ENCODE data around the gene DNAH8.

DNAH8 gene

DNA sequence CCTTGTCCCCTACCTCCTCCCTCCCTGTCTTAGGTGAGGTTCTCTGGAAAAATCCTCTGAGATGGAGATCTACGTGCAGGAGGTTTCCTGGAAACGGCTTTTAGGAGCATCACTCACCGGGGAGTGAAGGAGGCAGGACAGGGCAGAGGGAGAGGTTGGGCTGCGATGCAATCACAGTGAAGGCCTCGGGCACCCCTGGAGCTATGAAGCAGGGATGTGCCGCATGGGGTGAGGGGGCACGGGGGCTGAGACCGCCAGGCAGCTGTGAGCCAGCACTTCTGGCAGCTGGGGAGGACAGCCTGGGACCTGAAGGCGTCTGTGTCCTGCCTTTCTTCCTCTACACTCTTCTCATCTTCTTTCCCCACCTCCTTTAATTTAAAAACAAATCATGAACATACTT lies 320.6 kb downstream of the DNAH8 start:
- DNase-seq (ENCODE audit: low read depth): no peak
- H3K4me3 ChIP-seq (ENCODE audit: low read depth, low read length): no peak overlapping the region

DNA sequence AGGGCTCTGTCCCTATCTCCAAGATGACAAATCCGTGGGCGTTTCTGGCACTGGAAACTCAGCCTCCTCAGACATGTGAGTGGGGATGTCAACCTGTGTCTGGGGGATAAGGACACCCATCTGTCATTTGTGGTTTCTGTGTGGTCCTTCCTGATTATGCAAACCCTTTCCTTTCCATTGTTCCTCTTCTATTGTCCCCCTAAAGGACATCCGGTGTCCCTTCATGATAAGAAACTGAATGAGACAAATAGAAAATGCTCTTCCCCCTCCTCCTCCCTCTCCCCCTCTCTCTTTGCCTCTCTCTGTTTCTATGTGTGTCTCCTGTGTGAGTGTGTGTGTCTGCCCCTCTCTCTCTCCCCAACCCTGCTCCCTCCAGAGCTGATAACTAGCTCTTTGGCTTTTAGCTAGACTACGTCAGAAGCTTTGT lies 322.0 kb downstream of the DNAH8 start:
- no peak for DNase-seq (ENCODE audit: low read depth)
- H3K4me3 ChIP-seq (ENCODE audit: low read depth, low read length): no peak overlapping the region

DNA sequence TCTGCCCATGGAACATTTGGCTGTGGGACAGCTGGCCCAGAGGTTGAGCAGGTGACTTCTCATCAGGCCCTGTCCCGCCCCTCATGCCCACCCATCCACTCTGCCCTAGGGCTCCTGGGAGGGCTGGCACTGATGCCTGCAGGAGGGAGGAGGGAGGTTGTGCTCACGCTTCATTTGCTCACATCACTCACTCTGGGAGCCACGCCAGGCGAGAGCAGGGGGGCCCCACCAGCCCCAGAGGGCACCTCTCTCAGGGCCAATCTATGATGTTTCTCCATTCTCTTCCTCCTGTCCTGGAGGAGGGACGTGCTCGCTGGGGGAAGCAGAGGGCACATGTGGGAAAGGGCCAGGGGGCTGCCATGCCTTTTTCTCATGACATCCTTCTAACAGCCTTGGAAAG lies 322.6 kb downstream of the DNAH8 start:
- DNase-seq (ENCODE audit: low read depth): no peak
- H3K4me3 ChIP-seq (ENCODE audit: low read depth, low read length): no peak overlapping the region

DNA sequence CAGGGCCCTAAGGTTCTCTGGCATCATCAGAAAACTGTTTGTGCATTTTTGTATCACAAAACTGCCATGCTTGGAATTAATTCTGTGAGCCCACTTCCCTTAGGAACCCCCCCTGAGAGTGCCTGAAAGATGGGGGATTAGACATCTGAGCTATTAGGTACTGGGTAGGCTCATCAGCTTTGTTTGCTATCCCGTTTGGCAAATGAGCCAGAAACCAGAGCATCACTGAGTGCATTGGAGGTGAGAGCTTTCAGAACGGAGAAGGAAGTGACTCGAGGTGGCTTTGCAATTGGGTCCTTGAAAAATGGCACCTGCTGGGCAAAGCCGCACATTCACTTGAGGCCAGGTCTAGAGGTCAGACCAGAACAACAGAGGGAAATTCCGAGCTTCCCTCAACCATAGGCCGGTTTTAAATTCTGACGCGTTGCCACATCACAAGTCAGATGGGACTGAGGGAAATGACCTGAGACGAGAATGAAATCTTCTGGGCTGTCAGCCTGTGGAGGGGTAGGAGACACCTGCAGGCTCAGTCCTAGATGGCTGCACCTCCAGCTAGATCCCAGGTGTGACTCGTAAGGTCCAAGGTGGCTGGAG lies 325.1 kb downstream of the DNAH8 start:
- no peak for DNase-seq (ENCODE audit: low read depth)
- no peak overlapping the region for H3K4me3 ChIP-seq (ENCODE audit: low read depth, low read length)

DNA sequence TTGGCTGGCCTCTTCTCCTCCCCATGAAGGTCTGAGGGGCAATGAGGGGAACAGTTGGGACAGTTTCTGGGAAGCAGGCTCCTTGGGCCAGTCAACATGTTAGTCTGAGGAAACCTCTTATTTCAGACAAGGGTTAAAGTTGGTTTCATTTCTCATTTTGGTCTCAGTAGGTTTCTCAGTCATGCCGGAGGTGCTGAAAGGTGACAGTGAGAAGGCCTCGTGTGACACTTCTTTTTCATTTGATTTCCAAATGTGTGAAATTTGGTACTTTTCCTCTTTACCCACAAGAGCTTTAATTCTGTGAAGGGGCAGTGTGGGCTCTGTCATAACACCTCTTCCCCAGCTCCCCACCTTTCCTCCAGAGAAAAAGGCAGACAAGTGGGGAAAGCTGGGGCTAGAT lies 326.0 kb downstream of the DNAH8 start:
- DNase-seq (ENCODE audit: low read depth): no peak

DNA sequence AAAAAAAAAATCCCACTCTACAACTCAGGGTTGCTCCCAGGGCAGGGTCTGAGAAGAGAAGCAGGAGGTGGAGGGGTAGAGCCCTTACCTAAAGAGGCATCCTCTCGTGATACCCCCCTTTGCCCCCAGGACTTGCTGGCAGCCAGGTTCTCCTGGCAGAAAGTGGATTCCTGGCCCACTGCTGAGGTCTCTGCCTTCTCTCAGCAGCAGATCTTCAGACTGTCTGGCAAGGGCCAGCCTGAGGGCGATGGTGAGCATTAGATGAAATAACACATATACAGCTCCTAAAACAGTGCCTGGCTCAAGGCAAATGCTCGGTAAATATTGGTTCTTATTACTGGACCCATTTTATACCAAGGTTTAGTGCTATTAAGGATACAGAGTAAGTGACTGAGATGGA lies 328.7 kb downstream of the DNAH8 start:
- no peak overlapping the region for H3K4me3 ChIP-seq (ENCODE audit: low read depth, low read length)
- no peak for DNase-seq (ENCODE audit: low read depth)

More for the DNA sequence above, 326.0 kb downstream of the DNAH8 start:
- no peak overlapping the region for H3K4me3 ChIP-seq (ENCODE audit: low read depth, low read length)

DNA sequence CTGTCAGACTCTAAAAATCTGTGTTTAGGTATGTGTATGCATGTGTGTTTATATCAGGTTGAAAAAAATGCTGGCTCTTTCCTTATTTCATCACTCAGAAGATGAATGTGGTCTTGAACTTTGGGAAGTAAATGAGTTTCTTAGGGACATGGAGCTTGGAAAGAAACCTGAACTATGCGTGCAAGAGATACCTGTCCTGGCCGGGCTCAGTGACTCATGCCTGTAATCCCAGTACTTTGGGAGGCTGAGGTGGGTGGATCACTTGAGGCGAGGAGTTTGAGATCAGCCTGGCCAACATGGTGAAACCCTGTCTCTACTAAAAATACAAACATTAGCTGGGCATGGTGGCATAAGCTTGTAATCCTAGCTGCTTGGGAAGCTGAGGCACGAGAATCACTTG lies 329.1 kb downstream of the DNAH8 start:
- H3K4me3 ChIP-seq (ENCODE audit: low read depth, low read length): no peak overlapping the region
- DNase-seq (ENCODE audit: low read depth): no peak

DNA sequence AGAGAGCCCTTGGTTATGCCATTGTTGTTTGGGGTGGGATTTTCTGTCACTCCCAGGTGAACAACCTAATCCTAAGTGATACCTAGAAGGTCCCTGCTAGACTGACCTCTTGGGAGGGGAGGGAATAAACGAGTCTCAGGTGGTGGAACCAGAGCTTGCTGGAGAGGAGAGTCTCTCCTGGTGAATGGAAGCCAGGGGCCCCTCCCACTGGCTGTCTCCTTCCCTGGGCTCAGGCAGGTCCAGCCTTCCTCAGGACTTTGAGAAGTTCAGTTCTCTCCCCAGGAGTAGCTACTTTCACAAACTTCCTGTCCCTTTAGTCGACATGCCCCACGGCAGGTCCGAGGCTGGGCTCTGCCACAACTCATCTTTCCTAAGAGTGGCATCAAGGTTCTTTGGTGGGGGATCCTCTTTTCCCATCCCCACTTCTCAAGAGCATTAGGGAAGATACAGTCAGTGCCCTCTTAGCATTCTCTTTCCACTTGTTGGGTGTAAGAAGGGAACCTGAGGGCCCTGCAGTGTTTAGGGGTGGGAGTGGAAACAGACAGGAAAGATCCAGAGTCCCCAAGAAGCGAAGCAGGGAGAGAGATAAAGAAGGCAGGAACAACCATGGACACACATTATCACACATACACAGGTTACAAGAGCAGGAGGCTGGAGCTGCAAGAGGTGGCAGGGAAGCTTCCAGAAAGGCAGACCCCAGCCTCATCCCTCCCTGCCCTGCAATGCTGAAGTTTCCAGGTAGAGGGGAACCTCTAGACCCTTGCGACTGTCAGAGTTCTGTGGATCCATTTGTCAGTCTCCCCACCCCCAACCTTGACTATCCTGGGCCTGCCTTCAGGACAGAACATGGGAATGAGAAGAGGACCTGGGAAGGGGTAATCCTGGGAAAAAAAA lies 332.6 kb downstream of the DNAH8 start:
- no peak overlapping the region for H3K4me3 ChIP-seq (ENCODE audit: low read depth, low read length)
- DNase-seq (ENCODE audit: low read depth): no peak

DNA sequence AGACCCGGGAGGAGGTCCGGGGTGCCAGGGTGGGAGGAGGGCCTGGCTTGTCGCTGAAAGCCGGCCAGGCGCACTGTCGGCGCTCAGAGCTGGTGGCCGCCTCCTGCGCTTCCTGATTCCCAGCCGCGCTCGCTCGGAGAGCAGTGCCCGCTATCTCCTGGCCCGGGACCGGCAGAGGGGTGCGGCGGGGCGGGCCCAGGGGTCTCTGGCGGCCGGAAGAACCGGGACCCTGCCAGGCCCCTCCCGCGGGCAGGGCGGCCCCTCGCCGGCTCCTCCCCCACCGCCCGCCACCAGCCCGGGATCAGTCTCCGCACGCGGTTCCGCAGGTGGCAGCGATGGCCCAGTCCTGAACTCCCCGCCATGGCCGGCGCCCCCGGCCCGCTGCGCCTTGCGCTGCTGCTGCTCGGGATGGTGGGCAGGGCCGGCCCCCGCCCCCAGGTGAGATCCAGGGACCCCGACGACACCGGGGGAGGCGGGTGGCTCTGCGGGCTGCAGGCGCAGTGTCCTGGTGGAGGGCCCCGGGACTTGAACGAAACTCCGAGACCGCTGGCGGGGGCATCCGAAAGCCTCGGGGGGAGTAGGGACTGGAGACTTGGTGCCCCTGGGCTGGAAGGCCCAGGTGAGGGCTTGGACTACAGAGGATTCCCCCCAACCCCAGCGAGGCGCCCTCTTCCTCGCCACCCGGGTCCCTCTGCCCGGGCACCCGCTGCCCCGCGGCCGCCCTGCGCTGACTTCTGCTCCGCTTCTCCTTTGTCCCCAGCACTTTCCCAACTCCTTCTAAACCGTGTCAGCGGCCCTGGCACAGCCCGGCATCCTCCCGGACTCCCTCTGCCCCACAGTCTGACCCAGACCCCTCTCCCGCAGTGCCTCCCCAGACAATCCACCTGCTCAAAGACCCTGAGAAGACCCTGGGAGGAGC lies 333.6 kb downstream of the DNAH8 start, which contains the start of gene GLP1R:
Gene GLP1R, plus strand, starts transcription at position 301 of the 919 bp plus-strand sequence. Its CDS starts 60 bp downstream, at position 361.
- no peak for DNase-seq (ENCODE audit: low read depth)
- H3K4me3 ChIP-seq (ENCODE audit: low read depth, low read length): no peak within 1 kb of the TSS

DNA sequence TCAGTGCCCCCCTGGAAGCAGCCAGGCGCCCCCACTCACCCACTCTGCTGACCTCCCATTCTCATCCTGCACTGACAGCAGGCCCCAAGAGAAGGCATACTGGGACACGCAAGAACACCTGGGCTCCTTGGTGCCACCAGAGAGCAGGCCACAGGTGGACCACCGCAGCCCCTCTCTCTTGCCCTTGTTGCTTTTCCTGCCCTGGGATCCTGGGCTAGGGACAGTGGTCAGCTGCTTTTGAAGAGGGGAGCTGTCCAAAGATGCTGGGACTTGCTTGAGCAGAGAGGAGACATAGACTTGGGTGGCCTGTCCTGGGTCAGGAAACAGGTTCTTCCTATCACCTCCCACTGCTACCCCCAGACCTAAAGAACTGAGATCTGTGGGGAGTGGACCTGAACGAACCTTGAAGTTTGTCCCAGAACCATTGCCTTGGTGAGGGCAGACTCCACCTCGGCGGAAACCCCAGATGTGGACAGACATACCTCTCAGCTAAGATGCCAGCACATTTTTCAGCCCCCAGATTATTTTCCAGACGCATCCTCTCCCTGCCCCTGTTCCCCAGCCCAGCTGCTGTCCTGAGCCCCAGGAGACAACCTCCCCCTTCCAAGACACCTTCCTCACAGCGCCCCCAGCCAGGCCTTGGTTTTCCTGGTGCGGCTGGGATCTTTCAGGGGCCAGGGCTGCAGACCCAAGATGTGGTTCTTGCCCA lies 334.6 kb downstream of the DNAH8 start:
- no peak for DNase-seq (ENCODE audit: low read depth)

DNA sequence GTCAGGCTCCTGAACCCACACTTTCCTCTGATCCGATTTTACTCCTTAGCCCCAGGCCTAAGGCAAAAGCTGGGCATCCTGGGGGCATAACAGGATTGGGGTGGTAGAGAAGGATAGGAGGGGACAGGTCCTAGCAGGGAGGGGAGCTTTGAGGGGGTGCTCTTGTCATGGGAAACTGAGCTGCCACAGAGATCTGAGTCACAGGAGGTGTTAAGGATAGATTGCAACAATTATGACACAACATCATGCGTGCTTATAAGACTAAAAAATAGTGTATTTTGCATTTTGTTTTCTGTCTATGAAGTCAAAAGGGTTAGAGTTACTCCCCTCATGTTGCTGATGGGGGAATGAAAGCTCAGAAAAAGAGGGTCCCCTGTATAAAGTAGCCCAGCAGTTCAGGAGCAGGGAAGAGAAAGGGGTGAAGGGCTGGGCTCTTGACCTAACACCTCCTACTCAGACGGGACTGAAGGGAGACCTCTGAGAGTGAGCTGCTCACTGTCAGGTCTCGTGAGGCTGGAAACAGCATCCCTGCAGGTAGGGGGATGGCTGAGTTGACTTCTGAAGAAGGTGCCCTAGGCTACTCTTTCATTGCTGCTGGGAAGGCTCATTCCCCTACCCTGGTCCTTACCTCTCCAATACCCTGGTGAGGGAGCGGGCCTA lies 335.5 kb downstream of the DNAH8 start:
- no peak overlapping the region for H3K4me3 ChIP-seq (ENCODE audit: low read depth, low read length)
- DNase-seq (ENCODE audit: low read depth): no peak

More for the DNA sequence above, 334.6 kb downstream of the DNAH8 start:
- H3K4me3 ChIP-seq (ENCODE audit: low read depth, low read length): no peak overlapping the region

DNA sequence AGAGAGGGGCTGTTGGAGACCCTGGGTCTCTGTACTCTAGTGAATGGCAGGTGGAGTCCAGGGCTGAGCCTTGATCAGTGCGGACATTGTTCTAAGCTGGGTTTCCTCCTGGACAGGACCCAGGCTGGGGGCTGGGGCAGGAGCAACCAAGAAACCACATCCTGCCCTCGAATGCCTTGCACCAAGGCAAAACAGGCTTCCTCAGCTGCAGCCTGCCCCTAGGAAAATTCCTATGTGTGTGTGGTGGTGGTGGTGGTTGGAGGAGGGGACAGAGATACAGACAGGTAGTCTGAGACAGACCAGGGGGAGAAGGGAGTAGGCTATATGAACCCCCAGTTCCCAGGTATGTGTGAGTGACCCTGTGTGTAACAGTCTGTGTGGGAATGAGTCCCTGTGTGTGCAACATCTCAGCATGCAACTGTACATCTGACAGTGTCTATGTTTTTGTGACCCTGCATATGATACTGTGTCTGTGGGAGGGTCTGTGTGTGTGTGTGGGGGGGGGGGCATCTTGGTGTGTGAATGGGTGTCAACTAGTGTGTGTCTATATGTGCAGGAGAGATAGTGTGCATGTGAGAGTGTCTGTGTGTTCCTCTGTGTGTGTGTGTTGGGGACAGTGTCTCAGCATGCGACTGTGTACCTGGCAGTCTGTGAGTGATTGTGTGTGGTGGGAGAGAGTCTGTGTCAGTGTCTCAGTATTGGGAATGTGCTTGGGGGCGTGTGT lies 336.4 kb downstream of the DNAH8 start:
- DNase-seq (ENCODE audit: low read depth): no peak
- H3K4me3 ChIP-seq (ENCODE audit: low read depth, low read length): no peak overlapping the region

DNA sequence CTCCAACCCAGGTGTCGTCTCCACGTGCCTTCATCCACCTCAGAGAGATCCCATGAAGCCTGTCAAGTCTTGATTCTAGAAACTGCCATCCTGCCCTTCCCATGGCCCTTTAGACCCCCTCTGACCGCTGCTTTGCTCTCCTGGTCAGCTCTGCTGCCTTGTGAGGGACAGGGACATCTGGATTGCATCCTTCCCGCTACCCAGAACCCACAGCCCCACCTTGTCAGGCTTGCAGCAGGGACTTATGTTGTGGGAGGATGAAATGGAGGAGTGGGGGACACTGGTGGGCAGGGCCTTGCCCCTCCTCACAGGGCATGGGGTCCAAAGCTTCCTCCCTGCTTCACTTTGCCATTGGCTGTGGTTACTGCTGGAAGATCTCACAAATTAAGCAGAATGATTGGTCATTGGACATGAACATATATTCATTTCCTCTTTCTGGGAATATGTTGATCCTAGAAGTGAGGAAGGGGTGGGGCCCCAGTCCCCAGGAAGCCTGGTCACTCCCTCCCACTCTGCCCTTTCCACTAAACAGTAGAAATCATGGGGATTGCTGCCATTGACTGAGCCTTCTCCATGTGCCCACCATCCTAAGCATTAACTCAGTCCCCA lies 338.0 kb downstream of the DNAH8 start:
- no peak overlapping the region for H3K4me3 ChIP-seq (ENCODE audit: low read depth, low read length)
- no peak for DNase-seq (ENCODE audit: low read depth)

DNA sequence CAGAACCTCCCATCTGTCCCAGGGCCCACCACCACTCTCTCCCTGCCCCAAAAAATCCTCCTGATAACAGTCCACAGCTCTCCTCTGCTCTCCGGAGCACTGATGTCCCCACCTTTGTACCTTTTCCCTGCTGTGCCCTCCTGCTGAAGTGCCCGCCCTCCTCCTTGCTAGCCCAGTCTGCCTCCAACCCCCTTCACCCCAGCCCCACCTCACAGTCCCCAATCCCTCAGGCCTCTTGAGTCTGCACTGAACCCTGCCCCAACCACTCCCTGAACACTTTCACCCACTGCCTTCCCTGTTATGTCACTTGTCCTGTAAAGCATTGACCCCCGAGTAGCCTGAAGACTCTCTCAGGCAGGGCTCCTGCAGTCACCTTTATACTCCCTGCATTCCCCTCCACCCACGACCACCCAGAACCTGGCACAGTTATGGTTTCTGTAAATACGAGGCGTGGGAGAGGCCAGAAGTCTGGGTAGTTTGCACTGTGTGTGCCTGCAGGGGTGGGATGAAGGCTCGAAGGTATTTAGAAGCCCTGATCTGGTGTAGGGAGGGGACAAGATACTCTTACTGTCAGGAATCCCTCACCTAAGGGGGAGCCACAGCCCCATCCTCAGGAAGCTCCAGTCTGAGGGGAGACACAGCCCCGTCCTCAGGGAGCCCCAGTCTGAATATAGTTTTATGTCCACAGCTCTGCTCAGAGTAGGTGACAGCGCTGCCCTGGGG lies 338.9 kb downstream of the DNAH8 start:
- no peak for DNase-seq (ENCODE audit: low read depth)
- H3K4me3 ChIP-seq (ENCODE audit: low read depth, low read length): no peak overlapping the region

DNA sequence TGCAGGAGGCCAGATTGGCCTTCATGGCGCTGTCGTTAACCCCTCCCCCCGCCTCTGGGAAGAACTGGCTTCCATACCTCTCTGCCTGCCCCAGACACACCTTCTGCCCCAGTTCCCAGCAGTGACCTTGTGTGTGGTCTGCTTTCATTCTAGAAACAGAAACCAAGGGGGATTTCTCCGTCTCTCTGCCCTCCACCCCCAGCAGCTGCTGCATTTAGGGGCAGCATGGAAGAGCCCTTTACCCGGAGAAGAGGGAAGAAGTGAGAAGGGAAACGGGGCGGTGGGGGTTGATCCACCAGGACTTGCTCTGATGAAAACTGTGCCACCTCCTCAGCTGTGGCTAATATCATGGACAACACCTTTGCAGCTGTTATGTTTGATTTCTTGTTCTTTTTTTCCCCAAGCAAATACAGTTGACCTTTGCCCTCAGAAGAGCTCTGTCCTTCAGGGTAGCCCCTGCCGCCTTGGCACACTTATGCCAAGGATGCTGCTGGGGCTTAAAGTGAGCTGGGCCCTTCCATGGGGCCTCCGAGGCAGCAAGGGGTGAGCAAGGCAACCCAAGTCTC lies 339.5 kb downstream of the DNAH8 start:
- no peak for DNase-seq (ENCODE audit: low read depth)
- H3K4me3 ChIP-seq (ENCODE audit: low read depth, low read length): no peak overlapping the region

DNA sequence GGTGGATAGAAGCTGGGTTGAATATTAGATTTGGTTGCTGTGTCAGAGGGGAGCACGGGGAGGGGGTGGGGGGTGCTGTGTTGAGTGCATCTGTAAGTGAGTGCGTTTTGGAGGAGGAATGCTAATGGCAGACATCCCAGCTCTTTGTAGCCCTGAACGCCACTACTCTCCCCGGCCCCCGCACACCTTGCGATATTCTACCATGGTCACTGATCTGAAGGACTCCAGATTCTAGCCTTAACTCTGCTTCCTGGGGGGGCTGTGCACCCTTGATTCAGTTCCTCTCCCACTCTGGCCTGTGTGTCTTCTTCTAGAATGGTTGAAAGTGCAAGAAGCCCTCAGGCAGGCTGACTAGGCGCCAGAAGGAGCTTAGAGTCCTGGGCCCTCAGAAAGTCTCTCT lies 340.6 kb downstream of the DNAH8 start:
- no peak overlapping the region for H3K4me3 ChIP-seq (ENCODE audit: low read depth, low read length)
- no peak for DNase-seq (ENCODE audit: low read depth)

DNA sequence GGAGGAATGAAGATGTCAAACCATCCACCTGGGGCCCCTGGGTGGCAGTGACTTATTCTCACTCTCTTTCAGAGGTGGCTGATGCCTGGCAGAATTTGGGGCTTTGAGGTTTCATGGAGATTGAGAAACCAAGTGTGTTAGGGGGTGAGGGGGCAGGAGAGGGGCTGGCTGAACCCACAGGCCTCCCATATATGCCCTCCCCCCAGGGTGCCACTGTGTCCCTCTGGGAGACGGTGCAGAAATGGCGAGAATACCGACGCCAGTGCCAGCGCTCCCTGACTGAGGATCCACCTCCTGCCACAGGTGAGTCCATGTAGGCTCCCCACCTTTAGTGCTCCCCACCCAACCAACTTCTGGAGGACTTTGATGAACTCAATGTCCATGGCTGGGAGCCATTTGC lies 341.1 kb downstream of the DNAH8 start:
- no peak overlapping the region for H3K4me3 ChIP-seq (ENCODE audit: low read depth, low read length)
- no peak for DNase-seq (ENCODE audit: low read depth)

Data from skeletal muscle cell (primary cell).